ENCODE results near the gene CCDC85B. TPM values are rescaled to one million over a fixed set of nuclear protein-coding genes. Genes with fewer than 3 reads are reported as not detected.

CCDC85B gene
- total RNA-seq, 2 donors from 2014 or later: 49.8 to 54.5 TPM

DNA sequence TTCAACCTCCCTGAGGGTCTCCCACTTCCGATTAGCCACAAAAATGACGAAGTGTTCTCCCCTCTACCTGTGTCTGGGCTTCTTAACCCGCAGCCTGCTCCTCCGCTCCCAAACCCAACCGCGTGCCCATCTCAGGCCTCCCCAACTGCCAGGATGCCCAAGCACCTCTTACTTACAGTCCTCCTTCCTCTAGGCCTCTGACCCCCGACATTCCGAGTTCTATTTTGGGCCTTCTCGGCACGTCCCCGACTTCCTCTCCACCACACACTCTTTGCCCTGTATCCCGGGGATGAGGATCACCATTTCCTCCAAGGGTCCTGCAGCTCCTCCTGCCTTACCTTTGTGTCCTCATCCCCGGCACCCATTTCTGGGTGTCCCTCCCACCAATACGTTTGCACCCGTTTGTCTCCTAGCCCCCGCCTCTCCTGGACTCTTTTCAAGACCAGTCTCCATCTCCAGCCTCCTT lies 30.6 kb upstream of the CCDC85B start:
- Histone ChIP-seq H3K27me3 (no peaks in the 10 kb centered on the region), H3K4me3 (no peak overlapping the region), H3K36me3 (replicated peaks in 1 of 2; ENCODE audit: insufficient read depth in 1 of 2, low read depth in 2 of 2) (peaks cover 7 to 26% of the 10 kb centered on the region in 2 donors), H3K4me1 (peaks cover 51% of the 10 kb centered on the region), H3K27ac (peak overlapping the region; percentile 92 to 96 (median 92)), H3K9me3 (no peaks in the 10 kb centered on the region)
- intact Hi-C loops (cut with DNase I): no loop called here
- ATAC-seq (no peak), DNase-seq (no peak)
- TF ChIP-seq POLR2A (IDR thresholded peaks at IDR 0.05): peak in 1 of 3 donors; percentile 1
- TF ChIP-seq, protein P1, sequence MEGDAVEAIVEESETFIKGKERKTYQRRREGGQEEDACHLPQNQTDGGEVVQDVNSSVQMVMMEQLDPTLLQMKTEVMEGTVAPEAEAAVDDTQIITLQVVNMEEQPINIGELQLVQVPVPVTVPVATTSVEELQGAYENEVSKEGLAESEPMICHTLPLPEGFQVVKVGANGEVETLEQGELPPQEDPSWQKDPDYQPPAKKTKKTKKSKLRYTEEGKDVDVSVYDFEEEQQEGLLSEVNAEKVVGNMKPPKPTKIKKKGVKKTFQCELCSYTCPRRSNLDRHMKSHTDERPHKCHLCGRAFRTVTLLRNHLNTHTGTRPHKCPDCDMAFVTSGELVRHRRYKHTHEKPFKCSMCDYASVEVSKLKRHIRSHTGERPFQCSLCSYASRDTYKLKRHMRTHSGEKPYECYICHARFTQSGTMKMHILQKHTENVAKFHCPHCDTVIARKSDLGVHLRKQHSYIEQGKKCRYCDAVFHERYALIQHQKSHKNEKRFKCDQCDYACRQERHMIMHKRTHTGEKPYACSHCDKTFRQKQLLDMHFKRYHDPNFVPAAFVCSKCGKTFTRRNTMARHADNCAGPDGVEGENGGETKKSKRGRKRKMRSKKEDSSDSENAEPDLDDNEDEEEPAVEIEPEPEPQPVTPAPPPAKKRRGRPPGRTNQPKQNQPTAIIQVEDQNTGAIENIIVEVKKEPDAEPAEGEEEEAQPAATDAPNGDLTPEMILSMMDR (IDR thresholded peaks at IDR 0.05): no peak
- WGBS, 2 donors: 1 to 4% methylated on average over 16 of the region's 16 CpGs

DNA sequence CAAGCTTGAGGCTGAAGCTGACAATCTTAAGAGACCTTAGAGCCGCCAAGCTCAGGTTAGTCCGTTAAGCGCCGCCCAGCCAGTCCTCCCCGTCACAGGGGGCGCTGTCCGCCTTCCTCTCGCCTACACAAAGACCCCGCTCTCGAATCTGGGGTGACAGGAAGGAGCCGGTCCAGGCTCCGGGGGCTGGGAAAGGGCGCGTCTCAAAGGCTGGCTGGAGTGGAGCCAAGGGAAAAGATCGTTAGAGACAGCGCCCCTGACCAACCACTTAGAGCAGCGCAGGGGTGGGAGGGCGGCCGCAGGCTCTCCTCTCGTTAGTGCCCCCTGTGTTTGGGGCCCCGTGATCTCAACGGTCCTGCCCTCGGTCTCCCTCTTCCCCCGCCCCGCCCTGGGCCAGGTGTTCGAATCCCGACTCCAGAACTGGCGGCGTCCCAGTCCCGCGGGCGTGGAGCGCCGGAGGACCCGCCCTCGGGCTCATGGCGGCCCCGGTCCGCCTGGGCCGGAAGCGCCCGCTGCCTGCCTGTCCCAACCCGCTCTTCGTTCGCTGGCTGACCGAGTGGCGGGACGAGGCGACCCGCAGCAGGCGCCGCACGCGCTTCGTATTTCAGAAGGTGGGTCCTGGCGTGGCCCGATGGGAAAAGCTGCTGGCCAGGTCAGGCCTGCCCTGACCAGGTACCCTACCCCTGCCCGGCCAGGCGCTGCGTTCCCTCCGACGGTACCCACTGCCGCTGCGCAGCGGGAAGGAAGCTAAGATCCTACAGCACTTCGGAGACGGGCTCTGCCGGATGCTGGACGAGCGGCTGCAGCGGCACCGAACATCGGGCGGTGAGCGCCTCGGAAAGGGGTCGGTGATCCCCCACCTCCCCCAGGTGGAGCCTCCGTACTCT lies 30.0 kb upstream of the CCDC85B start, which contains the start of gene MUS81:
Gene MUS81 (plus strand): TSS at position 156 of the 887 bp plus-strand sequence. CDS start 321 bp downstream, at position 477.
- ATAC-seq: peak; percentile 70

DNA sequence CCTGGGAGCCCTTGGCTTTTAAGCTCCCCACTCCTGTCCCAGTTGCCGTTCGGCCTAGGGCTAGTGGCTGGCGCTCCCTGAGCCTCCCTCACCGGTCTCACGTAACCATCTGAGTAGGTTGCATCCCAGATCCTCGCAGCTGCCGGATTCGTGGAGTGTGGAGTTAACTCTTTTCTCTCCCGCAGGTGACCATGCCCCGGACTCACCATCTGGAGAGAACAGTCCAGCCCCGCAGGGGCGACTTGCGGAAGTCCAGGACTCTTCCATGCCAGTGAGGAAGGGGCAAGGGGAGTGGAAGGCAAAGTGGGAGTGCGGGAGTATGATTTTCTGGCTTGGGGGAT lies 29.3 kb upstream of the CCDC85B start:
- H3K9me3 ChIP-seq: no peaks in the 10 kb centered on the region
- 4 to 7% methylated on average over 9 to 14 of the region's 14 CpGs for WGBS, 2 donors
- ATAC-seq: no peak
- H3K4me1 ChIP-seq: peaks cover 41% of the 10 kb centered on the region
- peak overlapping the region in 3 of 4 donors; percentile 92 to 93 (median 92) for H3K27ac ChIP-seq
- H3K4me3 ChIP-seq: peak overlapping the region; percentile 71 to 81
- peaks cover 3 to 19% of the 10 kb centered on the region in 2 donors for H3K36me3 ChIP-seq (replicated peaks in 1 of 2; ENCODE audit: insufficient read depth in 1 of 2, low read depth in 2 of 2)
- intact Hi-C loops (cut with DNase I): no loop called here
- TF ChIP-seq, protein P1 (IDR thresholded peaks at IDR 0.05): no peak
- no peak for TF ChIP-seq POLR2A (IDR thresholded peaks at IDR 0.05)
- peak in 1 of 4 donors; percentile 24 for DNase-seq
- H3K27me3 ChIP-seq: no peaks in the 10 kb centered on the region

More for the DNA sequence above, 30.0 kb upstream of the CCDC85B start, which contains the start of gene MUS81:
- Histone ChIP-seq H3K9me3 (no peaks in the 10 kb centered on the region), H3K36me3 (replicated peaks in 1 of 2; ENCODE audit: insufficient read depth in 1 of 2, low read depth in 2 of 2) (peaks cover 0 to 21% of the 10 kb centered on the region in 2 donors), H3K27ac (peak within 1 kb of the TSS; percentile 92 to 96 (median 92)), H3K27me3 (no peaks in the 10 kb centered on the region), H3K4me3 (peak within 1 kb of the TSS; percentile 71 to 81), H3K4me1 (peaks cover 47% of the 10 kb centered on the region)
- WGBS, 2 donors: 0% methylated on average over 22 to 77 of the region's 78 CpGs
- TF ChIP-seq, protein P1 (IDR thresholded peaks at IDR 0.05): peak; percentile 75 to 97 (median 96)
- TF ChIP-seq POLR2A (IDR thresholded peaks at IDR 0.05): peak; percentile 38 to 80 (median 69)
- DNase-seq: peak; percentile 97 to 98 (median 98)
- intact Hi-C loops (cut with DNase I): no loop called here

DNA sequence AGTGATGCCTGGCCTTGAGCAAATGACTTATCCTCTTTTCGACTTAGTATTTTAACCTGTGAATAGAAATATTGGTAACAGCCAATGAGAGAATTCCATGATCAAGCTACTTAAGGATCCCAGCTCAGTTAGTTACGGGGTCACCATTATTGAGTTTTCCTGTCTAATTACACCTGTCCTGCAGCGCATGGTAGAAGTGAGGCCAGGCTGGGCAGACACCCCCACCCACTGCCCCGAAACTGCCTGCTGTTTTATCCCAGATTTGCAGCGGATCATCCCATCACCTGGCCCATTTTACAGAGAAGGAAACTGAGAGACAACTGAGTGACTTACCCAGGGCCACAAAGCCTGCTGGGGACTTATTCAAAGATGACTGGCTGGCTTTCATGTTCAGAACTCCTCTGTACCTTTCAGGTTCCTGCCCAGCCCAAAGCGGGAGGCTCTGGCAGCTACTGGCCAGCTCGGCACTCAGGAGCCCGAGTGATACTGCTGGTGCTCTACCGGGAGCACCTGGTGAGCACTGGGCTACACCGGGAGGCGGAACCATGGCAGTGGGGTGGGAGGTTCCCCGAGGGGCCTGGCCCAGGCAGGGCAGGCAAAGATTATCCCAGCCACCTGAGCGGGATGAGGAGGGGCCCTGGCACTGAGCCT lies 28.8 kb upstream of the CCDC85B start:
- H3K4me1 ChIP-seq: peaks cover 36% of the 10 kb centered on the region
- TF ChIP-seq, protein P1 (IDR thresholded peaks at IDR 0.05): no peak
- TF ChIP-seq POLR2A (IDR thresholded peaks at IDR 0.05): no peak
- no peaks in the 10 kb centered on the region for H3K27me3 ChIP-seq
- H3K4me3 ChIP-seq: no peak overlapping the region
- no peak for DNase-seq
- 75 to 82% methylated on average over 13 of the region's 13 CpGs for WGBS, 2 donors
- peaks cover 3 to 19% of the 10 kb centered on the region in 2 donors for H3K36me3 ChIP-seq (replicated peaks in 1 of 2; ENCODE audit: insufficient read depth in 1 of 2, low read depth in 2 of 2)
- H3K9me3 ChIP-seq: no peaks in the 10 kb centered on the region
- intact Hi-C loops (cut with DNase I): no loop called here
- H3K27ac ChIP-seq: no peak overlapping the region
- ATAC-seq: no peak

Measured in body of pancreas (tissue), 4 donors.